GM19468 (cell line): ENCODE measurements around the gene S100A13.
"Not testable (repeated sequence)": the region's sequence is repeated elsewhere in the genome, so short reads cannot be mapped to it uniquely, and the experiment has no call there.

Experiments used
- ATAC-seq: cut with Tn5 transposase; IDR thresholded peaks from one replicate; pipeline ENCODE4 v1.9.1; 2021; ENCODE audit warnings: mild to moderate bottlenecking, moderate library complexity, moderate number of reproducible peaks; ENCODE audit not compliant: unreplicated experiment; ENCODE audit errors: extremely low read depth

The S100A13 gene

DNA sequence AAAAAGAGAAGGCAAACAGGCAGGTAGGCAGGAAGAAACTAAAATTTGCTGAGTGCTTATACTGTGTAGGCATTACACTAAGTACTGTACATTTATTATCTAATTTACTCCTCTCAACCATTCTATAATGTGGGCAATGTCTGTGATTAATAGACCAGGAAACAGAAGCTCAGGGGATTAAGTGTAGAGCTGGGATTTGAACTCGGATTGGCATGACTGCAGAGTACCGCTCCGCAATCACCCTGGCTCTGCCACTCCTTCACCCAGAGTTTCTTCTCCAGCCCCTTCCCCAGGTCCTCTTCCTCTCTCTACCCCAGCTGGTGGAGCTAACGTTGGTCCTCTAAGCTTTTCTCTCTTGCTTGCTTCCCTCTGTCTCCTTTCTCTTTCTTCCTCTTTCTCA is 50.2 kb downstream of the S100A13 start:
- ATAC-seq = no peak

GRCh38 chr1:153575497-153575896 is 51.8 kb downstream of the S100A13 start:
- ATAC-seq = not testable (repeated sequence)

DNA sequence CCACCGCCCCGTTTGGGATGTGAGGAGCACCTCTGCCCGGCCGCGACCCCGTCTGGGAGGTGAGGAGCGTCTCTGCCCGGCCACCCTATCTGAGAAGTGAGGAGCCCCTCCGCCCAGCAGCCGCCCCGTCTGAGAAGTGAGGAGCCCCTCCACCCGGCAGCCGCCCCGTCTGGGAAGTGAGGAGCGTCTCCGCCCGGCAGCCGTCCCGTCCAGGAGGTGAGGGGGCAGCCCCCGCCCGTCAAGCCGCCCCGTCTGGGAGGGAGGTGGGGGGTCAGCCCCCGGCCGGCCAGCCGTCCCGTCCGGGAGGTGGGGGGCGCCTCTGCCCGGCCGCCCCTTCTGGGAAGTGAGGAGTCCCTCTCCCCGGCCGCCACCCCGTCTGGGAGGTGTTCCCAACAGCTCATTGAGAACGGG is 52.2 kb downstream of the S100A13 start:
- not testable (repeated sequence) for ATAC-seq

- no peak for ATAC-seq
Observed at GRCh38 chr1:153573351-153573750, 54.0 kb downstream of the S100A13 start.

DNA sequence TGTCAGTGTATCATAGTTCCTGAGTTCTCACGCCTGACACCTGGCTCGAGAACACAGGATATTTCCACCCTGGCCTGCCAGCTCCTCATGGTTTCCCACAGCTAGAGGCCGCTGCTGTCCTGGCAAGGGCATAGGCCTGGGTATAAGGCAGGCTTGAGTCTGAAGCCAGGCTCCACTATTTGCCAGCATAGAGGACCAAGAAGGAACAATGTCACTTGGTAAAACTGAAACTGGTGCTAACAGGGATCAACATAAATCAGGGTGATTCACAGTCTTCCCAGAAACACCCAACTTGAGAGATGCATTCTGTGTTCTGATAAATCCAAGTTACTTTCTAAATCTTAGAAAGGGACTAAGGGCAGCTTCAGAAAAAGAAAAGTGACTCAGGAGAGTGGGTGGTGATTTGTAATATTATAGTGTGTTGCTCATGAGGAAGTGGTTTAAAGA is 54.7 kb downstream of the S100A13 start:
- peak; percentile 26 for ATAC-seq

GRCh38 chr1:153571706-153572105 is 55.6 kb downstream of the S100A13 start:
- ATAC-seq = no peak

- ATAC-seq = no peak
Observed at GRCh38 chr1:153570874-153571273, 56.4 kb downstream of the S100A13 start.

GRCh38 chr1:153569465-153569864 is 57.8 kb downstream of the S100A13 start:
- ATAC-seq = no peak
